GM12878 (cell line): ENCODE data around the gene DPYSL3.

Source experiments
- IRF4 ChIP-seq: IDR thresholded peaks from 2 replicates; pipeline ENCODE4 v1.6.1; 2011; ENCODE audit warnings: low read depth, low read length
- SREBF1 ChIP-seq: IDR thresholded peaks from 2 replicates; pipeline ENCODE4 v1.6.1; 2012; ENCODE audit warnings: mild to moderate bottlenecking, low read length
- TAF1 ChIP-seq: IDR thresholded peaks from 2 replicates; pipeline ENCODE4 v1.6.1; 2011; ENCODE audit warnings: mild to moderate bottlenecking, low read depth, low read length, borderline replicate concordance
- ZNF274 ChIP-seq: IDR thresholded peaks from one replicate; pipeline ENCODE4 v1.8.0; 2011; ENCODE audit not compliant: insufficient read length, insufficient read depth
- TF ChIP-seq, protein P1 (sequence below): IDR thresholded peaks from 2 replicates; pipeline ENCODE4 v1.6.1; 2012; ENCODE audit warnings: low read depth, low read length, improper control_type of control experiment

DNA sequence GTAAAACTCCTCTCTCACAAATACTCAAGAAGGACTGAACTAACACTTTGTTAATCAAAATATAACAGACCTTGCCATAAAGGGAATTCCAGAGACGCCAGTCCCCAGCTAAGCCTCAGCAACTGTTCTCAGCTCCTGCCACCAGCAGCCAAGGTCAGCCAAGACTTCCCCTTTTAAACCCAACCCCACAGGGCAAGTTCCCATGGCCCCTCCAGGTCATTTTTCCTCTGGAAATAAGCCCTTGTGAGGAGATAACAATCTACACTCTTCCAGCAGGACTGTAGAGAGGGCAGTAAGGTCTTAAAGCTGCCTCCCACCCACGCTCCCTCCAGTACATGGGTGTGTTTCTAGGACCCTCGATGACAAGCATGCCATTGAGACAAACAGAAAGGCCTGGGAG is 78.3 kb downstream of the DPYSL3 start:
- TF ChIP-seq IRF4 (no peak), TAF1 (no peak), SREBF1 (no peak), ZNF274 (no peak)
- TF ChIP-seq, protein P1, sequence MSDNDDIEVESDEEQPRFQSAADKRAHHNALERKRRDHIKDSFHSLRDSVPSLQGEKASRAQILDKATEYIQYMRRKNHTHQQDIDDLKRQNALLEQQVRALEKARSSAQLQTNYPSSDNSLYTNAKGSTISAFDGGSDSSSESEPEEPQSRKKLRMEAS = no peak
